GM18858 (cell line): ENCODE data around the gene PCDHGA1.
A peak's percentile ranks its signal among the peaks of the same experiment; 100 is the strongest.
"Not testable (repeated sequence)": the region's sequence is repeated elsewhere in the genome, so short reads cannot be mapped to it uniquely, and the experiment has no call there.

Experiments
- ATAC-seq: cut with Tn5 transposase; IDR thresholded peaks from one replicate; pipeline ENCODE4 v1.9.1; 2021; ENCODE audit not compliant: unreplicated experiment

The PCDHGA1 gene

DNA sequence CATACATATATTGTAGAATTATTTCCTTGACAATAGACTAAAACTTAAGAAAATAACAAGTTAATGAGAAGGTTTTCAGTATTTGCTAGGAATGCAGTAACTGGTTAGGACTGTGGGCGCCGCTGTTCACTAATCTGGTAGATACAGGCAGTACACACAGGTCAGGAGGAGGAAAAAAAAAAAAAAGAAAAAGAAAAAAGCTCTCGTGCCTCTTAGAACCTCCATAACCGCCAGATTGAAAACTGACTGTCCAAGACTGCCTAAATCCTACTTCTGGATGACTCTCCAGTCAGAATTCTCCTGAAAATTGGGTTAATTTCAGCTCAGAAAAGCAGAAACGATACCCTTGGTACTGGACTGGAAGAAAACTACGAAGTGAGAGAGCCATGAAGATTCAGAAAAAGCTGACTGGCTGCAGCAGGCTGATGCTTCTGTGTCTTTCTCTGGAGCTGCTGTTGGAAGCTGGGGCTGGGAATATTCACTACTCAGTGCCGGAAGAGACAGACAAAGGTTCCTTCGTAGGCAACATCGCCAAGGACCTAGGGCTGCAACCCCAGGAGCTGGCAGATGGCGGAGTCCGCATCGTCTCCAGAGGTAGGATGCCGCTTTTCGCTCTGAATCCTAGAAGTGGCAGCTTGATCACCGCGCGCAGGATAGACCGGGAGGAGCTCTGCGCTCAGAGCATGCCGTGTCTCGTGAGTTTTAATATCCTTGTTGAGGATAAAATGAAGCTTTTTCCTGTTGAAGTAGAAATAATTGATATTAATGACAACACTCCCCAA lies at the start of gene PCDHGA1:
Gene PCDHGA1, plus strand, starts transcription at position 216 of the 782 bp plus-strand sequence.
- ATAC-seq: no peak

DNA sequence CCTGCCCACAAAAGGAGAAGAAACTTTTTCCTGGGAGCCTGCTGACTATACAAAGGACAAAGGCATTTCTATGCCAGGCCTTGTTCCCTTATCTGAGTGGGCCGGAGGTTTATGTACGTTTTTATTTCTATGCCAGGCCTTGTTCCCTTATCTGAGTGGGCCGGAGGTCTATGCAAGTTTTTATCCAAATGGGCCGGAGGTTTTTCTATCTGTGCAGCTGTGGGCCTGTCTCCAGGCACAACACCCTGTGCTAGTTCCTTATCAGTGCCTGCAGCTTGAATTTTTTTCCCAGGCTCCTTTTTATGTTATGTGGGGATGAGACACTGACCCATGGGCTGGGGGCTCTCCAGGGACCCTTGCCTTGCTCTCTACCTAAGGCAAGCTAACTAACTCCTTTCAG lies 31.9 kb upstream of the PCDHGA1 start:
- no peak for ATAC-seq

DNA sequence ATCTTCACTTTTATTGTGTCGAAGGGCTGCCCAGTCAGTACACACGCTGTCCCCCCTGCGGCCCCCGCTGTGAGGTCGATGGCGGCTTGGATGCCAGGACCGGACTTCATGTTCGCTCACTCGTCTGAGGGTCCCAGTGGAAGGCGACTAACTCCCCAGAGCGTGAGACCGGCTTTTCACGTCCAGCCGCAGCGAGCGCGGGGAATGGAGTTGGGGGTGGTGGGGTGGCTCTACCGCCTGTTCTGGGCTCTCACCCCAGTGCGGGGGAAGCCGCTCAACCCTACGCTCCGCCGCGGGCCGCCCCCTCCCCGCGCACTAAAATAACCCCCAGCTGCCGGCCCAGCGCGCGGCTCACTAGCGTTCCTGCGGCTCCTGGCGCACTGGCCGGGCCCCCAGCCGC lies 26.6 kb upstream of the PCDHGA1 start, which contains the start of gene SLC25A2:
Gene SLC25A2, minus strand, starts transcription at position 294 of the 400 bp plus-strand sequence. Its CDS starts 184 bp downstream, at position 110.
- ATAC-seq: no peak

DNA sequence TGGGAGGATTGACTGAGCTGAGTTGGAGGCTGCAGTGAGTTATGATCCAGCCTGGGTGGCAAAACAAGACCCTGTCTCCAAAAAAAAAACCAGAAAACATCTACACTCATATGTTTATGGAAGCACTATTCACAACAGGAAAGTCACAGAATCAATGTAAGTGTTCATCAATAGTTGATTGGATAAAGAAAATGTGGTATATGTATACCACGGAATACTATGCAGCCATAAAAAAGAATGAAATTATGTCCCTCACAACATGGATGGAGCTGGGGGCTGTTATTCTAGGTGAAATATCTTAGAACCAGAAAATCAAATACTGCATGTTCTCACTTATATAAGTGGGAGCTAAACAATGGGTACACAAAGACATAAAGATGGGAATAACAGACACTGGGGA lies 23.7 kb upstream of the PCDHGA1 start:
- no peak for ATAC-seq

DNA sequence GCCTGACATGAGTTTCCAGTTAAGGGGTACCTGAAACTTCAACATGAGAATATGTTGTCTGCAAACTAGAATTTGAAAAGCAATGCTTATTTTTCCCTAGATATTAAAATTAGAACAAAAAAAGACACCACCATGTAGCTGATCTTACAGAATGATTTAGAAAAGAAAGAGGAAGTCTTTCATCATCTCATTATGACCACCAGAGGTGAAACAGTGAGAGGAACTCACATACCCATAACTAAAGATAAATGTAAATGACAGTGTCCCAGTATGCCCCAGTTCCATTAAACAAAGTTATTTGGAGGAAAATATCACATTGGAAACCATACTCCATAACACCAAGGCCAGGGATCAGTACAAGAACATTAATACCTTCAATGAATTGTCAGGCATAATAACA lies 16.6 kb upstream of the PCDHGA1 start:
- ATAC-seq: no peak

DNA sequence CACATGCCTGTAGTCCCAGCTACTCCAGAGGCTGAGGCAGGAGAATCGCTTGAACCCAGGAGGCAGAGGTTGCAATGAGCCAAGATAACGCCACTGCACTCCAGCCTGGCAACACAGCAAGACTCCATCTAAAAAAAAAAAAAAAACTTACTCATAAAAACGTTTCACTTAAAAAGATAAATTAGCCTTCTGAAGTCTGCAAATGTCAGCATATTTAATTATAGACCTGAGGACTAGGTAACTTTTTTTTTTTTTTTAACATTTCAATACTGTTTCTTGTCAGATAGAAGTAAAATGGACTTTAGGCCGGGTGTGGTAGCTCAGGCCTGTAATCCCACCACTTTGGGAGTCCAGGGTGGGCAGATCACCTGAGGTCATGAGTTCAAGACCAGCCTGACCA lies 13.4 kb upstream of the PCDHGA1 start:
- not testable (repeated sequence) for ATAC-seq

DNA sequence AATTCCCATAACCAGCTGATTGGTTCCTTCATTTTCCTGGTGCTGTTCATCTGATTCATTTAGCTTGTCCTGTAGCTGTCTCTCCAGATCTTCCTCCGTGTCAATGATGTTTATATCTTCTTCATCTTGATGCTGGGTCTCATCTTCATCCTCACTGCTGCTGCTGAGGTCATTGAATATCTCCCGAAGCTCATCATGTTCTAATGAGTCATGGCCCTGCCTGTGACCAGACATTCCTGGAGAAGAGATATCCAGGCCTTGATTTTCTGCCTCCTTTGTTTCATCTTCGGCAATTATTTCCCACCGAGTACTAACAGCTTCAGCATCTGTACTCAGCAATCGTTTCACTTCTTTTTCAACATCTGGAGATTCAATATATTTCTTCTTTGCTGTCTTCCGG lies 11.1 kb upstream of the PCDHGA1 start:
- no peak for ATAC-seq

DNA sequence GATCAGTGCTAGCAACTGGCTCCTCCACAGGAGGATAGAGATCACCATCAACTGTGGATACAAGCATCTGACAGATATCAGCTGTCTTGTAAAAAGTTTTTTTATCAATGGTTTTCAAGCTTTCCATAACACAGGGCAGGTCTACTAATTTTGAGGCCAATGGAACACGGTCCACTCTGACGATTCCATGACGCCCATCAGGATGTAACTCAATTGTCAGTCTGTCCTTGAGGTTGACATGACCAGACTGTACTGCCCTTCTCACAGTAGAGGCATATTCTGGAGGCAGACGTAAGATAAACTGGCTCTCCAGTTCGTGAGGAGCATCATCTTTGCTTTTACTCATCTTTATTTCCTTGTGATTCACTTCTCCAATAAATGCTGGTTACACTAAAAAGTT lies 10.6 kb upstream of the PCDHGA1 start:
- ATAC-seq: no peak

DNA sequence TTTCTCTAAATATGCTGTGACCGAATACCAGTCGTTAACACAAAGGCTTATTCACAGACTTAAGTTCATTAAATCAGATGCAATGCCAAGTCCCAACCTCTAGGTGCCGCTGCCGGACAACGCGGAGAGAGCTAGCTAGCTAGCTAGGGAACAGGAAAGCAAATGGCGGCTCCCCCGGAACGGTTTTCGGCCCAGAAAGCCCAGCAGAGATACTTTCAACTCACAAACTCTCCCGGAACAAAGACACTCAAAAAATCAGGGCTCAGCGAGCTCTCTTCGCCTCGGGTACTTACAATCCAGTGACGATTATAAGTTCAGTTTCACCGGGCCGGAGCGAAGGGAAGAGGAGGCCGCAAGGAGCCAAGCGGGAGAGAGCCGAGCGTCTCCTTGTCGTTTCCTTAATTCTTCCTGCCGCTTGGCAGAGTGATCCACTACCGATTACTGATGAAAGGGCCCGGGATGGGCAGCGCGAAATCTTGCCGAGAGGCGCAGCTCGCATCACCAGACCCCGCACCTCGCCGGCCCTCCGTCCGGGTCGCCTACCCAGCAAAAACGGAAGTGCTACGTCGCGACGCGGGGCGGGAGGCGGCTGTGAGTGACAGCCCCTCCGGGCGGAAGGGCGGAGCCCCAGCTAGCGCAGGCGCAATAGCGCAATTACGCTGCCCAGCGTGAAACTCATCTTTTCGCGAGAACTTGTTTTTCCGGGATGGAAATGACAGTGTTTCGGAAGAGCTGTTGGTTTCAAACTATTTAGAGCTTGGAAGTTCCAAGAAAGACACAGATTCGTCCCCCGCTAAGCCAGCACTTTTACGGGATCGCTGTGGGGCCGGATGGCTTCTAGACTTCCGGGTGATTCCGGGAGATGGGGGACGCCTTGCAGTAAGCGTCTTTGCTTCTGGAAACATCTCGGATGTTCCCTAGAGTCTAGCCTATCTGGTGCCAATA lies 9.8 kb upstream of the PCDHGA1 start, which contains the start of gene TAF7:
Gene TAF7, minus strand, starts transcription at position 560 of the 945 bp plus-strand sequence. CDS start 740 bp downstream, outside the sequence.
- peak; percentile 79 for ATAC-seq

DNA sequence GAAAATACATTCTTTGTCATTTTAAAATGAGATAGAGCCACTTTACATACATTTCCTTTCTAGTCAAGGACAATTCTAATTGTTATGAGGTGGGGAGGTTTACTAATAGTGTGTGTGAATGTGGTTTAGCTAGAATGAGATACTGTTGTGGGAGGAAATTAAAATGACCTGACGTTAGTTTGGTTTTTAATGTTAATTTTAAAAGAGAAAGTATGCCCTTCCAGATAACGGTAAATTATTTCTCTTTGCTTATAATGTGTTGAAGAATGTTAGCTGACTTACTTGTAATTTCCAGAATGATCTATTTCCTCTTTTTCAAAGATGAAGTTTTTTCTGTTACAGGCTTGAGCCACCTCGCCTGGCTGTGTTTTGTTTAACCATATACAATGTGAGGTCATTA lies 8.1 kb upstream of the PCDHGA1 start:
- no peak for ATAC-seq

DNA sequence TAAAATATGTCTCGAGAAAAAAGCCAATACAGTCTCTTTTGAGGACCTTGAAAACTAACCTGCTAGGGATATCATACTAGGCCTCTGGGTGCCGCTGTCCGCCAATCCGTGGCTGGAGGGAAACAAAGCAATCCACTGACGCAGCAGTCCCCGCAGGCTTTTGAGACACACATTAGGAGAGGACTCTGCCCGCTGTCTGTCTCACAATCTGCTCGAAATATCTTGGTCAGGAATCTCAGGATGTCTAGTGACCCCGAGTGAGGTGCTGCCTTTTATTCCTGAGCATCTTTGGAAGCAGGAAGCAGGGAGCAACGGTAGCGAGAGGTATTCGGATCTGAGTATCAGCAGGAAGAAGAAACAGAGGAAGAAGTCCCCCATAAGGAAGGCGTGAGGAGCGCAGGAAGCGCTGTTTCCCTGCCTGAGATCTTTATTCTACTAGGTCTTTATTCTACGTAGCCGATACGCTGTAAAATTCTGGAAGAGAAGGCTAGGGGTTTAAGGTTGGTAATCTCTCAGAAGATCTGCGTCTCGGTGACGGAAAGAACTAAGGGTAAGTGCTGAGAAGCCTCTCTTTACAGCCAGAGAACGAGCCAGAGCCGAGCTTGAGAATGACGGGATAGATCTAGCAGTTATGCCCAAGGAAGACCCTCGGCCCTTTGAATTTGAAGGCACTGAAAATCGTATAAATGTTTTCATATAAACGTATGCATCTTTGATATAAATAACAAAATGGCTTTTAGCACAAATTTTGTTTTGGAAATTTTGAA lies 4.0 kb upstream of the PCDHGA1 start:
- ATAC-seq: peak; percentile 66

DNA sequence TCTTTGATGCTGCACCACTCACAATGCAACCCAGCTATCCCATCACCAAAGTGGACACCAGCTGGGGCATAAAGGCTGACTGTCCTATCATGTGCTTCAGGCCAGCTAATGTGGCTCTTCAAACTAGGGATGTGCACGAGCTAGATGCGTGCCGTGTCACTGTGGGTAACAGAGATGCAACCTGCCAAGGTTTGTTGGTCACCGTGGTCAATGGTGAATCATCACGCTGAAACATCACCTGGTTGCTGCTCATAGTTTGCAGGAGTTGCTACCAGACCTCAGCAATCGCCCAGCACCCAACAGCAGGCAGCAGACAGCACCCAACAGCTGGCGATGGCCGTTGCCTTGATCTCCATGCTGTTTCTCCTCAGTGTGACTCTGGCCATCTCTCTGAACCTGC lies 2.1 kb upstream of the PCDHGA1 start:
- ATAC-seq: no peak

DNA sequence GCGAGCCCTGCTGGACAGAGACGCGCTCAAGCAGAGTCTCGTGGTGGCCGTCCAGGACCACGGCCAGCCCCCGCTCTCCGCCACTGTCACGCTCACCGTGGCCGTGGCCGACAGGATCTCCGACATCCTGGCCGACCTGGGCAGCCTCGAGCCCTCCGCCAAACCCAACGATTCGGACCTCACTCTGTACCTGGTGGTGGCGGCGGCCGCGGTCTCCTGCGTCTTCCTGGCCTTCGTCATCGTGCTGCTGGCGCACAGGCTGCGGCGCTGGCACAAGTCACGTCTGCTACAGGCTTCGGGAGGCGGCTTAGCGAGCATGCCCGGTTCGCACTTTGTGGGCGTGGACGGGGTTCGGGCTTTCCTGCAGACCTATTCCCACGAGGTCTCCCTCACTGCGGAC lies 2.3 kb downstream of the PCDHGA1 start:
- not testable (repeated sequence) for ATAC-seq

DNA sequence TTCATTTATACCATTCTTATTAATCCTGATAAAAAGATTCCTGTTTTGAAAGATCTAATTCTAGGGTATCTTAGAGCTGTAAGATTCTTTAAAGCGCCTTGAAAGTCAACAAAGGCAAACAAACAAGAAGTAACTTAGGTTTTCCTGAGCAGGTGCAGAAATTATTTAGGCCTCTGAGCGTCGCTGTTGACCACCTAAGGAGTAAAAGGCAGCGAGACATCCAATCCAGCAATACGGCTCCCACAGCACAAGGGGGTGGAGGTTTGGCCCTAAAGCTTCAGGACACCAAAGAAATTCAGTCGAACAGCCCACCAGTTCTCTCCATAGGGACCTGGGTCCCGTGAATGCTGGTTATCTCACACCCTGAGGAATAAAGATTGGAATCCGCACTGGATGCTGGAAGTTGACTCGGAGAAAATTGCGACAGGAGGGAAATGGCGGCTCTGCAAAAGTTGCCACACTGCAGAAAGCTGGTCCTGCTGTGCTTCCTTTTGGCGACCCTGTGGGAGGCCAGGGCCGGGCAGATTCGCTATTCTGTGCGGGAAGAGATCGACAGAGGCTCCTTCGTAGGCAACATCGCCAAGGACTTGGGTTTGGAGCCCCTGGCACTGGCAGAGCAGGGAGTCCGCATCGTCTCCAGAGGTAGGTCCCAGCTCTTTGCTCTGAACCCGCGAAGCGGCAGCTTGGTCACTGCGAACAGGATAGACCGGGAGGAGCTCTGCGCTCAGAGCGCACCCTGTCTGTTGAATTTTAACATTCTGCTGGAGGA lies 8.4 kb downstream of the PCDHGA1 start, which contains the start of gene PCDHGA2:
Gene PCDHGA2, plus strand, starts transcription at position 223 of the 769 bp plus-strand sequence.
- no peak for ATAC-seq

DNA sequence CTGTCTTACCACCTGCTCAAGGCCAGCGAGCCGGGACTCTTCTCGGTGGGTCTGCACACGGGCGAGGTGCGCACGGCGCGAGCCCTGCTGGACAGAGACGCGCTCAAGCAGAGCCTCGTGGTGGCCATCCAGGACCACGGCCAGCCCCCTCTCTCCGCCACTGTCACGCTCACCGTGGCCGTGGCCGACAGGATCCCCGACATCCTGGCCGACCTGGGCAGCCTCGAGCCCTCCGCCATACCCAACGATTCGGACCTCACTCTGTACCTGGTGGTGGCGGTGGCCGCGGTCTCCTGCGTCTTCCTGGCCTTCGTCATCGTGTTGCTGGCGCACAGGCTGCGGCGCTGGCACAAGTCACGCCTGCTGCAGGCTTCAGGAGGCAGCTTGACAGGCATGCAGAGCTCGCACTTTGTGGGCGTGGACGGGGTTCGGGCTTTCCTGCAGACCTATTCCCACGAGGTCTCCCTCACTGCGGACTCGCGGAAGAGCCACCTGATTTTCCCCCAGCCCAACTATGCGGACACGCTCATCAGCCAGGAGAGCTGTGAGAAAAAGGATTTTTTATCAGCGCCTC lies 10.6 kb downstream of the PCDHGA1 start:
- not testable (repeated sequence) for ATAC-seq

DNA sequence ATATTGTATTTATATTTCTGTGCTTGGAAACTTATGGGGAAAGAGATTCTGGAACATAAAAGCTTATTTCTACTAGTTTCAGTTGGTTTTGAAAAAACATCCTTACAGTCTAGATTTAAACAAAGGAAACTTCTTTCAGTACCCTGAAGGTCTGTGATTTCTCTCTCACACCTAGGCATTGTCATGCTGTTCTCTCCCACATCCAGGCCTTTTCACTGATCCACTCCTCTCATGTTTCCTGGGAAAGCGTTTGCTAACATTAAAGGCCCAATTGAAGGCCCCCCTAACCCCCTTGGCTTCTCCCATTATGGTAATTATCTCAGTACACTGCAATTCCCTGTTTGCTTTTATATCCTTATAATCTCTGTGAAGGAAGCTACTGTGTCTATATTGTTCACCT lies 12.5 kb downstream of the PCDHGA1 start:
- ATAC-seq: no peak

DNA sequence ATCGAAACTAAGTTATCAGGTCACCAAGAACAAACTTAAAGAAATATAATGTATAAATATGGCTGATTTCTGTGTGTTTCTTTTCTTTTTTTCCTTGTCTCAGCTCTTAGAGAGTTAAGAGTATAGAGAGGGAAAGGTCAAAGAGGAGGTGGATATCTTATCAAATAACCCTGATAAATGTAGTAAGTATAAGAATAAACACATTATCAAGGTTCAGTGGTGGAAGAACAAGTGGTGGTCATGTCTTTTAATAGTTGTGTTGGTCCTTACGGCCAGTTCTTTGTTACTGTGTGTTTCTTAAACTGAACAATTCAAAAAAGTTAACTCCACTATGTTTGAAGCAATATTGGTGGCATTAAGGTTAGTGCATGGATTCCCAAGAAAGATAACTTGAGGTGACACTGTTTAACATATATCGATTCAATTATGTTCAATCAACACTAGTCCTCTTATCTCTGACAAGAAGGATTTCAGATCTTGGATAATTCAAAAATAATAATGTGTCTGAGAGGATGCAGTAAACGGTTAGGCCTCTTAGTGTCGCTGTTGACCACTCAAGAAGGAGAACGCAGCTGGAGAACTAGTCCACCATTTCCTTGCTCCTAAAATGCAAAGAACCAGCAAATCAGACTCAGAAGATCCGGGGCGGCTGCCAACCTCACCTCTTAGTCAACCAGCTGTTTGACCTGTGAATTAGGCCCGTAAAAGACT lies 13.1 kb downstream of the PCDHGA1 start, which contains the start of gene PCDHGA3:
Gene PCDHGA3, plus strand, starts transcription at position 588 of the 711 bp plus-strand sequence. CDS start 205 bp downstream, outside the sequence.
- ATAC-seq: no peak

DNA sequence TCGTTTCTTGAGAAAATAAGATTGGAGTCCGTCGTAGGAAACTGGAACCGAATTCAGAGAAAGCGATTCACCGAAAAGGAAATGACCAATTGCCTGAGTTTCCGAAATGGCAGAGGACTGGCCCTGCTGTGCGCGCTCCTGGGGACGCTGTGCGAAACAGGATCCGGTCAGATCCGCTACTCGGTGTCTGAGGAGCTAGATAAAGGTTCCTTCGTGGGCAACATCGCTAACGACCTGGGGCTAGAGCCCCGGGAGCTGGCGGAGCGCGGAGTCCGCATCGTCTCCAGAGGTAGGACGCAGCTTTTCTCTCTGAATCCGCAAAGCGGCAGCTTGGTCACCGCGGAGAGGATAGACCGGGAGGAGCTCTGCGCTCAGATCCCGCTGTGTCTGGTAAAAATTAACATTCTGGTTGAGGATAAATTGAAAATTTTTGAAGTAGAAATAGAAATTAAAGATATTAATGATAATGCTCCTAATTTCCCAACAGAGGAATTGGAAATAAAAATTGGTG lies 13.7 kb downstream of the PCDHGA1 start:
- ATAC-seq: no peak

DNA sequence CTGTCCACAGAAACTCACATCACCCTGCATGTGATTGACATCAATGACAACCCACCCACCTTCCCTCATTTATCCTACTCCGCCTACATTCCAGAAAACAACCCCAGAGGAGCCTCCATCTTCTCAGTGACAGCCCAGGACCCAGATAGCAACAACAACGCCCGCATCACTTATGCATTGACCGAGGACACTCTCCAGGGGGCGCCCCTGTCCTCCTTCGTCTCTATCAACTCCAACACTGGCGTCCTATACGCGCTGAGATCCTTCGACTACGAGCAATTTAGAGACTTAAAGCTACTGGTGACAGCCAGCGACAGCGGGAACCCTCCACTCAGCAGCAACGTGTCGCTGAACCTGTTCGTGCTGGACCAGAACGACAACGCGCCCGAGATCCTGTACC lies 15.0 kb downstream of the PCDHGA1 start:
- ATAC-seq: no peak
